SIG-M5 (cell line): ENCODE results near the gene S1PR1.

Experiments used
- DNase-seq: peaks from one replicate; lab custom pipeline; 2025; lab: John Stamatoyannopoulos, UW

Gene S1PR1

DNA sequence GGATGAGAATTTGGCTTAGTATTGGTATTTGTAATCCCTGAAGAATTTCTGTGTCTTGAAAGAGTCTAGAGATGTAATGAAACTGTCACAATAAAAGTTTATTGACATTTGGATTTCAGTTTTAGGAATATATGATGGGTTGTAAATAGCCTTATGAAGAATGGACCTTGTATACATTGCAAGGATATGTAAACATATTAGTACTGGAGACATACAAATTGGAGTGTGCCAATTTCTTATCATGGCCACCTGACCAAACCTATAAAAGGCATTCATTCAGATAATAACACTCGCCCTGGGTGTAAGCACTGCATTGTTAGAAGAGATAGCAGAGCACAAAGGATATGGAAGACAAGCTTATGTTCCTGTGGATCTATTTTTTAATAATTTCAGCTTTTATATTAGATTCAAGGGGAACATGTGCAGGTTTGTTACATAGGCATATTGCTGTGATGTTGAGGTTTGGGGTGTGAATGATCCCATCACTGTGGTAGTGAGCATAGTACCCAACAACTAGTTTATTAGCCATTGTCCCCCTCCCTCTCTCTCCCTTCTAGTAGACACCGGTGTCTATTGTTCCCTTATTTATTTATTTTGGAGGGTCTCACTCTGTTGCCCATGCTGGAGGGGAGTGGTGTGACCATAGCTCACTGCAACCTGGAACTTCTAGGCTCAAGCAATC, 8.6 kb downstream of the S1PR1 start:
- DNase-seq: no peak

DNA sequence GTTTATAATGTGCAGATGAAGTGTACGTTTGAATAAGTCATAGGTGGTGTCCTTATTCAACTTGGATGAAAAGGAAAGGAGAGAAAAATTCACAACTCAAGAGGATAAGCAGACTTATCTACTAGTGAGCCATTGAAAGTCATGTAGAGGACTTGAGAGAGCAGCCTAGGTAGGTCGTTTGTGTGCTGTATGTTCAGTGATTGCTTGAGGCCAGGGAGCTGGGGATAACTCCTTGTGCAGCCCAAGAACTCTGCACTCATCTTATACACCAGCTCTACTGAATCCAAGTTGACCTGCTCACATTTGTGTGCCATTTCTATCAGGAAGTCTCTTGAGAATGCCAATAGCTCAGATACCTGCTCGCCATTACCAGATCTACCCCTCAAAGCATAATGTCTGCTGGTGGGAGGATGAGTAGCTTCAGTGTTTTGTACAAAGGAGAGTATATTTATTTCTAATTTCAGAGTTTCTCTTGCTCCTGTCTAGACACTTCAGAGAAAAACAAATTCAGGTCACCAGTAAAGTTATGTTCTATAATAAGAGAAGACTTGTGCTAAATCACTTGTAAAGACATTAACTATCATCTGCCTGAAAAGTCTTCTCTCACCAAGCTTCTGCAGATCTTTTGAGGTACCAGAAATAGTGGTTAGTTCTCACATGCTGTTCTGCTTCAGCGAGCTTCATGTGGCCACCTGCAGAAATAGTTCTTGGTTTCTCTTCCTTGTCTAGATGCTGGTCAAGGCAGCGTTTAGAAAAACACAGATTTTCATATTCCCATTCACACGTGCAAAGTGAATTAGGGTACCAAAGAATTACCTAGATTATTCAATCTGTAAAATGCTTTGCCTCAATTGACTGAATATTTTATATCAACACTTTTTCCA, 10.8 kb downstream of the S1PR1 start:
- no peak for DNase-seq

DNA sequence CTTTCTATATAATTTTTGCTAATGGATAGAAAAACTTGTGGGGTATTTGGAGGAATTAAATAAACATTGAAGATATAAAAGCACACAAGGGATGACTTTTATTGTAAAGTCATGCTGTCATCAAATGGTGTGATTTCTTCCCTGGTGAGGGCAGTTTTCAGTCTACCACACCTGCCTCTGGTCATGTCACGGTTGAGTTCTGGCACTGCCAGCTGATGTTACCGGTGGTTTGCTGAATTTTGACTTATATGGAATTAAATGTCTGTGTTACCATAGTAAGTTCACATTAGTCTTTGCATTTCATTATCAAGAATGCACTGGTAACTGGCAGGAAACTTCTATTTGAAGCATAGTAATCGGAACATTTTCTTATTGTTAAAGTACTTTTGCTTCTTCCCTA, 13.4 kb downstream of the S1PR1 start:
- DNase-seq: no peak

DNA sequence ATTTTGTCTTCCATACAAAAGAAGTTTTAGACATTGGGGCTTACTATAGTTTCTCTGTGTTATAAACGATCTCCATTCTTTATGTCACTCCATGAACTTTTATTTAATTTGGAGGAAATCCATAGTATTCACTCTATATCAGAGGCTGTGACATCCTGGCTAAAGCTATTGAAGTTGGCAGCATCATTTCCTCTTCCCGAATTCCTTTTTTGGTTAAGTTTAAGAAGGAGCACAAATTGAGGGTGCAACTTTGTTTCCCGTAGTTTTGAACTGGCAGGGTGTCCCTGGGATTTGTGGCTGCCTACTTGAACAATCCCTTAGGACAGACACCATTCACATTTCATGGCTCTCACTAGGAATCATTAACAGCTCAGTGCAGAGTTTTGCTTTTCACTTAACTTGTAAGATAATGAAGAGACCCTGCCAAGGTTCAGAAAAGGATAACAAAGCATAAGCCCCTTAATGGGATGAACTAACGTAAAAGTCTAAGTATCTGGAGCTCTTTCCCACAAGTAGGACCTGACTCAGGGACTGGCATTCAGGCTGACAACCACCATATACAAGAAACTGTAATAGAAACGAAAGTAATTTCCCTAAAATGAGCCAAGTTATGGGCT, 13.9 kb downstream of the S1PR1 start:
- no peak for DNase-seq

DNA sequence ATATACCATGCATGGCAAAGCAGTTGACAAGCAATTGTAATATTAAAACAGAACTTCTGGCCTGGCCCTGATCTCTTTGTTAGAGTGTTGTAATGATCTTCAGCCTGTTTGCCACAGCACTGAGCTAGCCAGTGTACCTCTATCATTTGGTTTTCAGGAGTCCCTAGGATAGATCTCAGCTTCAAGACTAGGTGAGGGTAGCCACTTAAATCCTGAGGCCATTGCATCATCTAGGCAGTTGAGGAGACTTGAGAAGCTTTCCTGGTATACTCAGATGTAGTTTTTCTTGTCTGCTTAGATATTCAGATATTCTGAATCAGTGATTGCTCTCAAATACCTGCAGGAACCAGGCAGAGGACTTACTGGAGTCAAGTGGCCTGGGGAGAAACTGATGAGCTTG, 14.7 kb downstream of the S1PR1 start:
- DNase-seq: no peak

DNA sequence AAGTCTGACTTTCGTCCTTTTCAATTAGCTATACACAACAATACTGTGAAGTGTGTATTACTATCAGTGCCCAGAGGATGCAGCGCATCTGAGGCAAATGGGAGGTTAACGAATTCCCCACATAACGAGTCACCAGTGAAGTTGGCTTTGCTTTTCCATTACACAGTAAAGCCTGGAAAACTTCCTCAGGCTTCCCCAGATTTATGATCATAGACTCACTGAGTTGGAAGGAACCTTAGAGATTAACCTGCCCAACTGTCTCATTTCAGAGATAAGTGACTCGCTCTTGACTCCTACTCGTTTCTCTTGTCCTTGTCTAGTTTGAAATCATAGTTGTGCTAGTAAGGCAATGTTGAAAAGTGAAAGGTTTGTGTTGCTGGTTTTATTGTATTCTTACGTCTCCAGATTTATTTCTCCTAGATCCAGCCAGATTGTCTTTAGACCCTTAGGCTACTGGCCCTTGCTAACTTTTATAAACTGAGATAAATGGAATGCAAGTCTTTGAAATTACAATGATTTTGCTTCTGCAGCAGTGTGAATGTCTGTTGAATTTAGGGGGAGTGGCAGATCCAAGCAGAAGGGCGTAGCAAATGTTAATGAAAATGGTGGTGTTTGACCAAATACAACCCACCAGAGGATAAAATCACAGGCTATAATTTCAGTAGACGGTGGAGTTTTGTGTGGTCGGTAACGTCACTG, 17.3 kb downstream of the S1PR1 start:
- no peak for DNase-seq

DNA sequence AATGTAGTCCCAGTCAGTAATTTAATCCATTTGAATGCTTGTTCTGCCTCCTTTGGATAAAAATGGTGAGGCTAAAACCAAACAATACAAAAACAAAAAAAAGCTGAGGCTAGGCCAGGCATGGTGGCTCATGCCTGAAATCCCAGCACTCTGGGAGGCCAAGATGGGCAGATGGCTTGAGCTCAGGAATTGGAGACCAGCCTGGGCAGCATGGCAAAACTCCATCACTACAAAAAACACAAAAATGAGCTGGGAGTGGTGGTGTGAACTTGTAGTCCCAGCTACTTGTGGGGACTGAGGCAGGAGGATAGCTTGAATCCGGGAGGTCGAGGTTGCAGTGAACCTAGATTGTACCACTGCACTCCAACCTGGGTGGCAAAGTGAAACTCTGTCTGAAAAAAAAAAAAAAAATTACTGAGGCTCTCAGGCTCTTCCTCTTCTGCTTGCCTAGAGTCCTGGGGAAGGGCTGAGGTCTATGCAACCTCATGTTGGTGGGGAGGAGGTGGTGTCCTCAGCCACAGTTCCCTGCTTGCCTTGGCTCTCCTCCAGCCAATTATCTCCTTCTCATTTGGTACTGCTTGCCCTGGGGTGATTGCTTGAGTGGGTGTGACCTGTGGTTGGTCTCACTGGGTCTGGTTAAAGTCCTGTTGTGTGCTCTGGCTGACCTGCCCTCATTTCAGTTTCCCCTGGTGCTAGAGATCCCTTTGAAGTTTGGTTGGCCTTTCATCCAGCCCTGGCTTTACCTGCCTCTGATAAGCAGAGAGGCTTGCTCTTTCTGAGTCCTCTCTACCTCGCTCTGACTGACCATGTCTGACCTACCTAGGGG, 20.9 kb downstream of the S1PR1 start:
- DNase-seq: no peak

DNA sequence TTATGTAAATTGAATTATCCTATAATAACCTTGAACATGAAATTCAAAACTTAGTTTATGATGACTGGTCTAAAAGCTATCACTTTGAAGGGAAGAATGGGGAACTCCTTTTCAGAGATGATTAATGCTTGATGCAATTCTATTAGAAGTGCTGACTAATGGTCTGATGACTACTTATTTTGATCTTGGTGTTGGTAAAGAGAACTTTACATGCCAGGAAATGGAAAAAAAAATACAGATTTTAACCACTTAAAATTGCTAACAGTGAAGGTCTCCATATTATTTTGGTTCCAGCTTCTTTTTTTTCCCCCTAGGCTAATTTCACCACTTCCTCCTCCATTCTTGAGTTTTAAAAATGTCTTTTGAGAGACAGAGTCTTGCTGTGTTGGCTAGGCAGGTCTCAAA, 22.9 kb downstream of the S1PR1 start:
- no peak for DNase-seq

DNA sequence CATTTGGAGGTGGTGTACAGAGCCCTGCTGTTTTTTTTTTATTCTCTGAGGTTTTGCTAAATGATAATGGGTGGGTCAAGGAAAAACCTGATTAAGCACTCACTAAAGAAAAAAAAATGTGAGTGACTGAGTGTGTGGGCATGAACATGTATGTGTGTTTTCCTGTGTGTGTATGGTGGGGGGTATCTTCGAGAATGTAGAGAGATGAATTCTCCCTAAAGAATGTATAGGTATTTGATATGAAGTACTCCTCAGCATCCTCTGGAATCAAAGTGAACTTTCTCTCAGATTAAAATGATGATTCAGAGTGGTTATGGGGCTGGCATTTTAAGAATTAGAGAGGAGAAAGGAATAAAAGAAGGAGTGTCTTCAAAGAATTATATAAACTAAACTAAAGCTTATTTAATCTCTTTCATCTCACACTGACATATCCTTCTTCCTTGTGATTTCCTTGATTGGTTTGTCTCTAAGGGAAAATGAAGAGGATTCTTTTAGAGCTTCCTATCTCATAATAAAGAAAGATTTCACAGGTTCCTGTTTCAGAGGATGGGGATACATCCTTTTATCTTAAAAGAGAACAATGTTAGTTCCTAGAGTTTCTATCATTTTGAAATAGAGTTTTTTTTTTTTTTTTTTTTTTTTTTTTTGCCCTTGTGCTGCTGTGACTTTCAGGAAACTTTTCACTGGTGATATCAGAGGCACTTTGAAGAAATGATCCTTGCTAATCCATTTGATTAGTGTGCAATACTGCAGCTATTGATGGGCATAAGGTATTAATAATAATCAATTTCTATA, 23.9 kb downstream of the S1PR1 start:
- no peak for DNase-seq

DNA sequence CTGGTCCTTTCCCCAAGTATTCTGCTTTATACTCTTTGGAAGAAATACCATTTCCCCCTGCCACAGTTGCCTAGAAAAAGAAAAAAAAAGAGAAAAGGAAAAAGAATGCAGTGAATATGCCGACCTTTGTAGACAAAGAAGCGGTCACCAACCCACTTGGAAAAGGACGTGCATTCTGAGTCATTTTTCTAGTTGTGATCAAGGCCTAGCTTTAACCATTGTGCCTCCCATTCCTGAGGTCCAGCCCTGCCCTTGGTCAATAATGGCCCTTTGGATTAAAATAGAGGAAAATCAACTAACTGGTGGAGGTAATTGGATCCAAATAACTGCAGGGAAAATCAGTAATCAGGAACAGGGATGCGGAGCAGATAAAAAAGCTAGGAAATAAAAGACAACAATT, 24.8 kb downstream of the S1PR1 start:
- no peak for DNase-seq

DNA sequence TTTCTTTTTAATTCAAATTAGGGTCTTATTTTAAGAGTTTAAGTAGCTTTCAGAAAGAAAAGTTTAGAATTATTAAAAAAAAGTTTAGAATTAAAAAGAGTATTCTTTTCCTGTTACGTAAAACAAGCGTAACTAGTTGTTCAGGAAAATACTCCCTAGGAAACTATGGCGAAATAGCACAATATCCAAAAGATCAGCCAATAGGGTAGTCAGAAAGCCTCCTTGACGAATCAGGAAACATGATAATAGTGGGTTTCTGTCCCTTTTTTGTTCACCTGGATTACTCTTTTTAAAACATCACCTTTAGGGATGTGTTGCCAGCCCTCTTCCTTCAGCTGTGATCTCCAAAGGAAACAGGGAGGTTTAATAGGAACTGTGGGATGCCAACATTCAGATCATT, 25.2 kb downstream of the S1PR1 start:
- no peak for DNase-seq

DNA sequence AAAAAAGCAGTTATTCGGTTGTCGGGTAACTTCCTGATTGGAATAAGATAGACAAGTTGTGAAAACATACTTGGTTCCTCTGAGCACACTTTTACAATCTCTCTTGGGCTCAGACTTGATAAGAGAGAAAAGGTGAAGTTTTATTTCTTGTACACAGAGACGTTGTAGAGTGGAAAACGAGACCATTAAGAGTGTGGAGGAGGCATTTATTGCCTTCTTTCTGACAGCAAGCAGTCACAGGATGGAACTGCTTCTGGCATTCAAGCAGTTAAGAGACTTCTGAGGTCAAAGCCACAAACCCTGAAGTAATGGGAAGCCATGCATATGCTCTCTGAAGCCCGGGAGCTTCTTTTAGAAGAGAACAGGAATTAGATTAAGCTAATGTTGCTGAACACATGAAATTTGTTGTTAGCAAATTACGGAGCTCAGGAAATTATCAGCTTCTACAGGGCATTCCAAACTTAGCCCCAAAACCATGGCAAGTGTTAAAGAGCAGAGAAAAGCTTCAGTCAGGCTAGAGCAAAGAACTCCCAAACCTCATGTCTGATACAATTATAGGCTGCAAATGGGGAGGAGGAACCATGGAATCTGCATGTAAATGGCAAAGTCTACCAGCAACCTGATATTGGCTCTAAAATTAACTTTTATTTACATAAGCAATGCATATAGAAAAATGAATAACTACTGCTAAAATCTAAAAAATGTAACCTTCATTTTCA, 26.0 kb downstream of the S1PR1 start:
- DNase-seq: no peak

DNA sequence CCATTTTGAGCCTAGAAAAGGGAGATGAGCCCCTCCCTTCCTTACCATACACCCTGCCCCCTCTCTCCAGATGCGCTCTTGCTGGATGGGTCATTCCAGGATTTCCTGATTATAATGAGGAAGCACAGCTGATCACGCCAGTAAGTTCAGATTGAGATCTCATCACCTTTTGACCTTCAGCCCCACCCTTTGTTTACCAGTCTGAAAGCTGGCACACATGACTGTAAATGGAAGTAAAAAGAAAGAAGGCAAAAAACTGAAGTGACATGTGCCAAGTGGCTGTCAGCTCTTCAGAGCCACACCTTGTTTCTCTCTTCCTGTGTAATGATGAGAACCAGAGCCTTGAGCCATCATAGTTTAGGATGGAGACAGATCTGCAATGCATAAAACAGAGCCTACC, 27.9 kb downstream of the S1PR1 start:
- no peak for DNase-seq

DNA sequence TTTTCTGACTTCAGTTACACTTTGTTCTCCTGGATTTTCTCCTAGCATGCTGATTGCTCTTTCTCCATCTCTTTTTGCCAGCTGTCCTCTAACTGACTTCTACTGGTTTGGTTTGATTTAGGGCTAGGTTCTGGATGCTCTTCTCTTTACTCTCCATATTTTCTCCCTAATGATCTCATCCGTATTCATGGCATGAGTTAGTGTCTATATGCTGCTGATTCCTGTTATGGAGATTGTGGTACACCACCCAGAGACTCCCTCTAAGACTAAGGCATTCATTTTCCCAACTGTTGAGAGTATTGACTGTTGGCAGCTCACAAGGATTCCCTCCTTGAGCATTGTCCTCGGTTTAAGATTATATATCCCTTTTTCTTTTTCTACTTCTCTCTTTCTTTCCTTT, 28.9 kb downstream of the S1PR1 start:
- DNase-seq: no peak

DNA sequence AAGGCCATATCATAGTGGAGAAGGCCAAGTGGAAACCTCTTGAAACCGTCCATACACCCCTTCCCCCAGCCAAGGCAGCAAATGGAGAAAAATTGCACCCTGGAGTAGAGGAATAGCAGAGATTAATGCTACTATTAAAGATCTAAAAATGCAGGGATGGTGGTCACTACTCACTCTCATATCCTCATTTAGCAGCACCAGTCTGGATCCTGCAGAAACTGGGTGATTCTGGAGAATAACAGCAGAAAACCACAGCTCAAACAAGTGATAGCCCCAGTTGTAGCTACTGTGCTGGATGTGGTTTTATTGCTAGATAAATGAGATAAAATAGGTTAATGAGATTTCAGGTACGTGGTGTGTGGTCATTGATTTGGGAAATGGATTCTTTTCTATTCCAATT, 30.3 kb downstream of the S1PR1 start:
- no peak for DNase-seq

DNA sequence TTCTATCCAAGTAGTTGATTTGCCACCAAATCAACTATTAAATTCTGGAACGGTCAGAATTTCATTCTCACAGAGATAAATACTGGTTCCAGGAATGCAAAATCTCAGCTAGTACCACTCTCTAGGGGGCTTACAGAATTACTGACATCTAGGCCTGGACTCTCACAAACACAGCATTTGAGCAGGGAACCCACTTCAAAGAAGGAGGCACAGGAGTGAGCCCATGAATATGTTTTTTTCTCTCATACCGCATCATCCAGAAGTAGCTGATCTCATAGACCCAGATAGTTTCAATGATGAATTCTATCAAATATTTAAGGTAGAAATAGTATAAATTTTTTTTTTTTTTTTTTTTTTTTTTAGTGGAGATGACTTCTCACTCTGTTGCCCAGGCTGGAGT, 32.1 kb downstream of the S1PR1 start:
- DNase-seq: no peak

DNA sequence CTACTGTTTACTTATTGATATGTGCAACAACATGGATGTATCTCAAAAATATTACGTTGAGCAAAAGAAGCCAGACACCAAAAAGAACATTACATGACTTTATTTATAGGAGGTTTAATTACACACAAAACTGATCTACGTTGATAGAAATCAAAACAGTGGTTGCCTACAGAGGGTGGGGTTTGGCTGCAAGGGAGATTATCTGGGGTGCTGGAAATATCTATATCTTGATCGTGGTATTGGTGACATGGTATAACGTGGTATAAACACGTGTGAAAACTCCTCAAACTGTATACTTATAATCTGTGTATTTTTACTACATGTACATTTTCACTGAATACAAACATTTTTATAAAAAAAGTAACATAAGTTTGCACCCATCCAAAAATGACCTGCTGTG, 38.9 kb downstream of the S1PR1 start:
- no peak for DNase-seq

DNA sequence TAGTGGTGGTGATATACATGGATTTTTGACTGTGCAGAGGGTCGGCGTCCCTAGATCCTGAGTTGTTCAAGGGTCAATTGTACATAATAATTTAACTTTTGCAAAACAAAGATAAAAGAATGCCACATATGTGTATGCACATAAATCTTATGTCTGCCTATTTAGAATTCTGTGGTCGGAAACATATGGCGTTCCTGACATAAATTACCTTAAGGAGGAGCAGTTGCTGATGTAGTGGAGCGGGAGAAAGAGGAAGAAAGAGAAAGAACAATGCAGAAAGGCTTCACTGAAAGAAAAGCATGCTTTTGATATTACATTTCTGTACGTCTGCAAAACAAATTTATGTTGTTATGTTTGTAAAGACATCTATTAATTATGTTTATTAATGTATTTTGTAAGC, 40.0 kb downstream of the S1PR1 start:
- DNase-seq: no peak

DNA sequence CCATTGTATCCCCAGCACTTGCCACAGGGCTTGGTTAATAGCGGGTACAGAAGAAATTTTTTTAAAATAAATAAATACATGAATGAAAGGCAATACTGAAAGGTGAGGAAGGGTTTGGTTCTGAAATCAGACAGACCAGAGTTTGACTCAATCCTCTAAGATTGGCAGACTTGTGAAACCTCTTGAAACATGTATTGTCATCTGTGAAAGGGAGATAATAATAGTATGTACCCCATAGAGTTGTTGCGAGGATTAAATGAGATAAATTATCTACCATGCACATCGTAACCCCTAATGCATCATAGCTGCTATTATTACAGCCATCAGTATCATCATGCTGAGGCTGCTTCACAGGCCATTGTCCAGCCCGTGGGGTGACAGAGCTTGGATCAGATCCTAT, 41.4 kb downstream of the S1PR1 start:
- no peak for DNase-seq

DNA sequence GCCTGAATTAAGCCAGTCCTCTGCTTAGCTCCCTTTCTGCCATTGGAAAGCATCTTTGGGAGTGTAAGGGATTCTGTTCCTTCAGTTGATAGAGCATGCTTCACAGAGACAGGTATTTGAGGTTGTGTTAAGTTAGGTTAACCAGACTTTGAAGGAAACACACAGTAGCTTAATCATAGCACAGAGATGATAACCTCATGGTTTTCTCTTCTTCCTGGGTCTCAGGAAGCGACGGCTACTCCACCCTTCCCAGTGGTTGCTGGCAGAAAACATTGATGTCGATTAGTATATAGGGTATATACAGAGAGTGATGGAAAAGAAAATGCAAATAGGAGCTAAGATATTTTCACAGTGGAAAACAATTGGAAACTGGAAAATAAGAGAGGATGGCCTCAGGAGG, 42.0 kb downstream of the S1PR1 start:
- DNase-seq: no peak
